NCI-H226 (cell line): Measurements from ENCODE around the gene GAL3ST1.
"Not testable (repeated sequence)": the region's sequence is repeated elsewhere in the genome, so short reads cannot be mapped to it uniquely, and the experiment has no call there.

Experiments used
- DNase-seq: peaks from one replicate; pipeline ENCODE4 v3.0.0-alpha.2; 2015

The GAL3ST1 gene

GRCh38 chr22:30596199-30596598, 21.7 kb upstream of the GAL3ST1 start:
- DNase-seq, result no peak

- not testable (repeated sequence) for DNase-seq
Measured at GRCh38 chr22:30592360-30592713, 17.9 kb upstream of the GAL3ST1 start.

GRCh38 chr22:30591588-30592359, 17.3 kb upstream of the GAL3ST1 start, which contains the start of gene PES1:
PES1 (minus strand) TSS chr22:30591910; CDS start chr22:30591833, 77 bp downstream.
- peak; percentile 80 for DNase-seq

GRCh38 chr22:30591191-30591587, 16.7 kb upstream of the GAL3ST1 start:
- DNase-seq, result no peak

- no peak for DNase-seq
Measured at GRCh38 chr22:30586414-30586813, 11.9 kb upstream of the GAL3ST1 start.

GRCh38 chr22:30584441-30584840, 10.0 kb upstream of the GAL3ST1 start:
- no peak for DNase-seq

GRCh38 chr22:30582788-30583545, 8.5 kb upstream of the GAL3ST1 start:
- no peak for DNase-seq

- no peak for DNase-seq
Measured at GRCh38 chr22:30582051-30582450, 7.6 kb upstream of the GAL3ST1 start.

- DNase-seq, result no peak
Measured at GRCh38 chr22:30580896-30581295, 6.4 kb upstream of the GAL3ST1 start.

- DNase-seq, result no peak
Measured at GRCh38 chr22:30578481-30578880, 4.0 kb upstream of the GAL3ST1 start.

- peak; percentile 61 for DNase-seq
Measured at GRCh38 chr22:30575859-30576258, 1.4 kb upstream of the GAL3ST1 start.

- peak; percentile 80 for DNase-seq
Measured at GRCh38 chr22:30574997-30575671, 669 bp upstream of the GAL3ST1 start.

- DNase-seq, result no peak
Measured at GRCh38 chr22:30573594-30574094, 821 bp downstream of the GAL3ST1 start.

GRCh38 chr22:30572840-30573593, 1.4 kb downstream of the GAL3ST1 start:
- no peak for DNase-seq

- DNase-seq, result no peak
Measured at GRCh38 chr22:30572210-30572609, 2.3 kb downstream of the GAL3ST1 start.

- DNase-seq, result no peak
Measured at GRCh38 chr22:30569674-30570202, 4.7 kb downstream of the GAL3ST1 start.

- DNase-seq, result no peak
Measured at GRCh38 chr22:30568137-30568805, 6.2 kb downstream of the GAL3ST1 start.

- DNase-seq, result not testable (repeated sequence)
Measured at GRCh38 chr22:30567277-30567676, 7.2 kb downstream of the GAL3ST1 start.

GRCh38 chr22:30566125-30566524, 8.3 kb downstream of the GAL3ST1 start:
- no peak for DNase-seq

GRCh38 chr22:30565341-30565740, 9.1 kb downstream of the GAL3ST1 start:
- DNase-seq, result peak; percentile 21

GRCh38 chr22:30564761-30565119, 9.7 kb downstream of the GAL3ST1 start:
- no peak for DNase-seq
